Measurements from ENCODE around the gene JPT1.

JPT1 gene

GRCh38 chr17:75191584-75191983, 37.3 kb upstream of the JPT1 start:
- TF ChIP-seq YY1 (IDR thresholded peaks at IDR 0.05; ENCODE audit: low read depth) (no peak), TAF1 (IDR thresholded peaks at IDR 0.05; ENCODE audit: low read depth) (no peak), USF1 (IDR thresholded peaks at IDR 0.05) (no peak), FOXM1 (IDR thresholded peaks at IDR 0.05; ENCODE audit: borderline replicate concordance, low read depth) (no peak), TEAD4 (IDR thresholded peaks at IDR 0.05) (no peak), EGR1 (IDR thresholded peaks at IDR 0.05) (no peak), CEBPB (IDR thresholded peaks at IDR 0.05) (no peak; the same call in 1 of the 2 replicates), CREB1 (IDR thresholded peaks at IDR 0.05; ENCODE audit: low read depth) (no peak), NFIC (IDR thresholded peaks at IDR 0.05) (no peak), TCF12 (IDR thresholded peaks at IDR 0.05; ENCODE audit: low read depth) (no peak), REST (IDR thresholded peaks at IDR 0.05; ENCODE audit: low read depth) (no peak), MAX (IDR thresholded peaks at IDR 0.05) (no peak), RAD21 (IDR thresholded peaks at IDR 0.05; ENCODE audit: low read depth) (no peak), ZBTB7A (IDR thresholded peaks at IDR 0.05; ENCODE audit: low read depth) (no peak), EP300 (IDR thresholded peaks at IDR 0.05; ENCODE audit: borderline replicate concordance) (no peak)

- TF ChIP-seq REST (IDR thresholded peaks at IDR 0.05; ENCODE audit: low read depth) = no peak
- TF ChIP-seq EGR1 (IDR thresholded peaks at IDR 0.05) = no peak
- TF ChIP-seq TAF1 (IDR thresholded peaks at IDR 0.05; ENCODE audit: low read depth) = no peak
- TF ChIP-seq CREB1 (IDR thresholded peaks at IDR 0.05; ENCODE audit: low read depth) = no peak
- TF ChIP-seq TCF12 (IDR thresholded peaks at IDR 0.05; ENCODE audit: low read depth) = no peak
- no peak for TF ChIP-seq FOXM1 (IDR thresholded peaks at IDR 0.05; ENCODE audit: borderline replicate concordance, low read depth)
- no peak for TF ChIP-seq ZBTB7A (IDR thresholded peaks at IDR 0.05; ENCODE audit: low read depth)
- no peak for TF ChIP-seq YY1 (IDR thresholded peaks at IDR 0.05; ENCODE audit: low read depth)
- no peak for TF ChIP-seq TEAD4 (IDR thresholded peaks at IDR 0.05)
- no peak for TF ChIP-seq NFIC (IDR thresholded peaks at IDR 0.05)
These were observed 34.3 kb upstream of the JPT1 start for GRCh38 chr17:75188614-75189013.

GRCh38 chr17:75183999-75184884, 29.9 kb upstream of the JPT1 start:
- TF ChIP-seq NFIC (IDR thresholded peaks at IDR 0.05) = no peak
- TF ChIP-seq ZBTB7A (IDR thresholded peaks at IDR 0.05; ENCODE audit: low read depth) = no peak

GRCh38 chr17:75182569-75183436, 28.5 kb upstream of the JPT1 start, which contains the start of gene SUMO2:
TSS of gene SUMO2 (minus strand) at chr17:75182959. CDS start at chr17:75182834, 125 bp downstream.
- TF ChIP-seq MAX (IDR thresholded peaks at IDR 0.05) = peak; percentile 71
- TF ChIP-seq ZBTB7A (IDR thresholded peaks at IDR 0.05; ENCODE audit: low read depth) = no peak
- 0 out of 2 replicates have a peak, but pooled peaks have one; percentile 15 for TF ChIP-seq TCF12 (IDR thresholded peaks at IDR 0.05; ENCODE audit: low read depth)
- no peak for TF ChIP-seq USF1 (IDR thresholded peaks at IDR 0.05)
- TF ChIP-seq RAD21 (IDR thresholded peaks at IDR 0.05; ENCODE audit: low read depth) = no peak
- peak; percentile 35; the same call in 1 of the 2 replicates for TF ChIP-seq NFIC (IDR thresholded peaks at IDR 0.05)
- peak; percentile 98 for TF ChIP-seq TAF1 (IDR thresholded peaks at IDR 0.05; ENCODE audit: low read depth)
- TF ChIP-seq EGR1 (IDR thresholded peaks at IDR 0.05) = peak; percentile 46
- no peak for TF ChIP-seq REST (IDR thresholded peaks at IDR 0.05; ENCODE audit: low read depth)
- peak; percentile 29; the same call in 1 of the 2 replicates for TF ChIP-seq TEAD4 (IDR thresholded peaks at IDR 0.05)
- peak; percentile 21; the same call in 1 of the 2 replicates for TF ChIP-seq CREB1 (IDR thresholded peaks at IDR 0.05; ENCODE audit: low read depth)
- TF ChIP-seq CEBPB (IDR thresholded peaks at IDR 0.05) = peak; percentile 74
- TF ChIP-seq FOXM1 (IDR thresholded peaks at IDR 0.05; ENCODE audit: borderline replicate concordance, low read depth) = 0 out of 2 replicates have a peak, but pooled peaks have one; percentile 17
- peak; percentile 94 for TF ChIP-seq YY1 (IDR thresholded peaks at IDR 0.05; ENCODE audit: low read depth)
- no peak for TF ChIP-seq EP300 (IDR thresholded peaks at IDR 0.05; ENCODE audit: borderline replicate concordance)

All from Ishikawa (cell line).